ENCODE results near the gene PPP1R16B.

The PPP1R16B gene

DNA sequence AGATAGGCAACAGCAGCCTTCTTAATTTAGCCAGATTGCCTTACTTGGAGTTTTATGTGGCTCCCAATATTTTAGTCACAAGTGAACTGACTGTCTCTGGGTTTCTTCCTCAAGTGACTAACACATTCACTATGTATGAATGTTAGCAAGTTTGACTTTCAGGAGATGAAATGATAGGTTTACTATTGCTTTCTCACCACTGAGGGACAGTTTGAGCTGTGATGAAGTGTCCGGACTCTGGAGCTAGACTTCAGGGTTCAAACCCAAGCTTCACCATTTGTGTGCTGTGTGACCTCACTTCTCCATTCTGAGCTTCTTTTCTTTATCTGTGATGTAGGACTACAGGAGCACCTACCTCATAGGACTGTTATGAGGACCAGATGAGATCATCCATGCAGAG lies 164.8 kb downstream of the PPP1R16B start:
- Histone ChIP-seq H3K79me2 (ENCODE audit: control insufficient read depth, low read length) (peaks cover 22% of the 10 kb centered on the region), H3K4me1 (ENCODE audit: control insufficient read depth, low read length) (no peaks in the 10 kb centered on the region), H4K20me1 (ENCODE audit: control insufficient read depth, insufficient read depth, low read depth, low read length) (no peaks in the 10 kb centered on the region), H3K9me3 (ENCODE audit: control insufficient read depth, insufficient read depth, low read length) (no peaks in the 10 kb centered on the region), H3F3A (ENCODE audit: control insufficient read depth, insufficient read depth) (no peaks in the 10 kb centered on the region), H3K9me2 (replicated peaks; ENCODE audit: control insufficient read depth, low read length) (no peaks in the 10 kb centered on the region), H3K4me2 (ENCODE audit: low read length) (no peak overlapping the region), H3K27ac (ENCODE audit: low read depth, low read length) (no peak overlapping the region), H3K36me3 (ENCODE audit: control insufficient read depth, low read length) (peaks cover 41% of the 10 kb centered on the region), H3K27me3 (ENCODE audit: control insufficient read depth, low read length) (no peaks in the 10 kb centered on the region), H3K4me3 (ENCODE audit: low read length) (no peak overlapping the region)
- no peak for TF ChIP-seq EZH2phosphoT487 (IDR thresholded peaks at IDR 0.05; ENCODE audit: borderline replicate concordance, low read length)
- TF ChIP-seq, protein P1, sequence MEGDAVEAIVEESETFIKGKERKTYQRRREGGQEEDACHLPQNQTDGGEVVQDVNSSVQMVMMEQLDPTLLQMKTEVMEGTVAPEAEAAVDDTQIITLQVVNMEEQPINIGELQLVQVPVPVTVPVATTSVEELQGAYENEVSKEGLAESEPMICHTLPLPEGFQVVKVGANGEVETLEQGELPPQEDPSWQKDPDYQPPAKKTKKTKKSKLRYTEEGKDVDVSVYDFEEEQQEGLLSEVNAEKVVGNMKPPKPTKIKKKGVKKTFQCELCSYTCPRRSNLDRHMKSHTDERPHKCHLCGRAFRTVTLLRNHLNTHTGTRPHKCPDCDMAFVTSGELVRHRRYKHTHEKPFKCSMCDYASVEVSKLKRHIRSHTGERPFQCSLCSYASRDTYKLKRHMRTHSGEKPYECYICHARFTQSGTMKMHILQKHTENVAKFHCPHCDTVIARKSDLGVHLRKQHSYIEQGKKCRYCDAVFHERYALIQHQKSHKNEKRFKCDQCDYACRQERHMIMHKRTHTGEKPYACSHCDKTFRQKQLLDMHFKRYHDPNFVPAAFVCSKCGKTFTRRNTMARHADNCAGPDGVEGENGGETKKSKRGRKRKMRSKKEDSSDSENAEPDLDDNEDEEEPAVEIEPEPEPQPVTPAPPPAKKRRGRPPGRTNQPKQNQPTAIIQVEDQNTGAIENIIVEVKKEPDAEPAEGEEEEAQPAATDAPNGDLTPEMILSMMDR (IDR thresholded peaks at IDR 0.05; ENCODE audit: low read depth, low read length, poor library complexity, severe bottlenecking), result no peak
